ENCODE data around the gene HAS3.
A peak's percentile ranks its signal among the peaks of the same experiment; 100 is the strongest.
"Not testable (repeated sequence)": the region's sequence is repeated elsewhere in the genome, so short reads cannot be mapped to it uniquely, and the experiment has no call there.

HAS3 gene

GRCh38 chr16:69105501-69106361 lies at the start of gene HAS3:
Gene HAS3 (plus strand): TSS chr16:69105653. CDS start chr16:69109396, 3,743 bp downstream.
- no peaks in the 10 kb centered on the region for H3K9me3 ChIP-seq (ENCODE audit: low read length)
- peaks cover 22% of the 10 kb centered on the region for H3K4me1 ChIP-seq (ENCODE audit: insufficient read depth, low read length)
- H3K4me3 ChIP-seq (ENCODE audit: low read length) = peak within 1 kb of the TSS; percentile 71
- H3K27me3 ChIP-seq (ENCODE audit: insufficient read depth, low read length) = no peaks in the 10 kb centered on the region
- peaks cover 13% of the 10 kb centered on the region for H3K36me3 ChIP-seq (ENCODE audit: insufficient read depth, low read length)
- H2AFZ ChIP-seq (ENCODE audit: low read depth, low read length) = peak within 1 kb of the TSS; percentile 68

GRCh38 chr16:69055980-69056379 lies 49.5 kb upstream of the HAS3 start:
- H2AFZ ChIP-seq (ENCODE audit: low read depth, low read length) = no peak overlapping the region
- no peaks in the 10 kb centered on the region for H3K27me3 ChIP-seq (ENCODE audit: insufficient read depth, low read length)
- H3K36me3 ChIP-seq (ENCODE audit: insufficient read depth, low read length) = no peaks in the 10 kb centered on the region
- H3K4me3 ChIP-seq (ENCODE audit: low read length) = no peak overlapping the region
- H3K9me3 ChIP-seq (ENCODE audit: low read length) = no peaks in the 10 kb centered on the region
- H3K4me1 ChIP-seq (ENCODE audit: insufficient read depth, low read length) = no peaks in the 10 kb centered on the region

GRCh38 chr16:69056421-69056820 lies 49.0 kb upstream of the HAS3 start:
- Histone ChIP-seq H3K4me1 (ENCODE audit: insufficient read depth, low read length) (no peaks in the 10 kb centered on the region), H3K9me3 (ENCODE audit: low read length) (no peaks in the 10 kb centered on the region), H3K27me3 (ENCODE audit: insufficient read depth, low read length) (no peaks in the 10 kb centered on the region), H3K4me3 (ENCODE audit: low read length) (no peak overlapping the region), H2AFZ (ENCODE audit: low read depth, low read length) (no peak overlapping the region), H3K36me3 (ENCODE audit: insufficient read depth, low read length) (no peaks in the 10 kb centered on the region)

GRCh38 chr16:69057400-69058378 lies 47.8 kb upstream of the HAS3 start:
- no peaks in the 10 kb centered on the region for H3K9me3 ChIP-seq (ENCODE audit: low read length)
- H3K4me1 ChIP-seq (ENCODE audit: insufficient read depth, low read length) = no peaks in the 10 kb centered on the region
- H3K36me3 ChIP-seq (ENCODE audit: insufficient read depth, low read length) = no peaks in the 10 kb centered on the region
- no peak overlapping the region for H2AFZ ChIP-seq (ENCODE audit: low read depth, low read length)
- H3K4me3 ChIP-seq (ENCODE audit: low read length) = no peak overlapping the region
- no peaks in the 10 kb centered on the region for H3K27me3 ChIP-seq (ENCODE audit: insufficient read depth, low read length)

GRCh38 chr16:69063491-69063890 lies 42.0 kb upstream of the HAS3 start:
- peaks cover 14% of the 10 kb centered on the region for H3K4me1 ChIP-seq (ENCODE audit: insufficient read depth, low read length)
- not testable (repeated sequence) for H3K27me3 ChIP-seq (ENCODE audit: insufficient read depth, low read length); H2AFZ ChIP-seq (ENCODE audit: low read depth, low read length); H3K9me3 ChIP-seq (ENCODE audit: low read length); H3K36me3 ChIP-seq (ENCODE audit: insufficient read depth, low read length); H3K4me3 ChIP-seq (ENCODE audit: low read length)

GRCh38 chr16:69064124-69064763 lies 41.2 kb upstream of the HAS3 start:
- Histone ChIP-seq H3K9me3 (ENCODE audit: low read length) (no peaks in the 10 kb centered on the region), H3K4me3 (ENCODE audit: low read length) (no peak overlapping the region), H3K4me1 (ENCODE audit: insufficient read depth, low read length) (peaks cover 14% of the 10 kb centered on the region), H3K27me3 (ENCODE audit: insufficient read depth, low read length) (no peaks in the 10 kb centered on the region), H3K36me3 (ENCODE audit: insufficient read depth, low read length) (no peaks in the 10 kb centered on the region), H2AFZ (ENCODE audit: low read depth, low read length) (no peak overlapping the region)

GRCh38 chr16:69064764-69065313 lies 40.6 kb upstream of the HAS3 start:
- Histone ChIP-seq H3K4me3 (ENCODE audit: low read length) (no peak overlapping the region), H3K27me3 (ENCODE audit: insufficient read depth, low read length) (no peaks in the 10 kb centered on the region), H3K4me1 (ENCODE audit: insufficient read depth, low read length) (peaks cover 14% of the 10 kb centered on the region), H2AFZ (ENCODE audit: low read depth, low read length) (no peak overlapping the region), H3K36me3 (ENCODE audit: insufficient read depth, low read length) (no peaks in the 10 kb centered on the region), H3K9me3 (ENCODE audit: low read length) (no peaks in the 10 kb centered on the region)

GRCh38 chr16:69069504-69069903 lies 35.9 kb upstream of the HAS3 start:
- Histone ChIP-seq H3K4me1 (ENCODE audit: insufficient read depth, low read length) (peaks cover 22% of the 10 kb centered on the region), H3K9me3 (ENCODE audit: low read length) (no peaks in the 10 kb centered on the region), H2AFZ (ENCODE audit: low read depth, low read length) (no peak overlapping the region), H3K27me3 (ENCODE audit: insufficient read depth, low read length) (no peaks in the 10 kb centered on the region), H3K36me3 (ENCODE audit: insufficient read depth, low read length) (no peaks in the 10 kb centered on the region), H3K4me3 (ENCODE audit: low read length) (no peak overlapping the region)

GRCh38 chr16:69071036-69071435 lies 34.4 kb upstream of the HAS3 start:
- no peak overlapping the region for H2AFZ ChIP-seq (ENCODE audit: low read depth, low read length)
- no peaks in the 10 kb centered on the region for H3K36me3 ChIP-seq (ENCODE audit: insufficient read depth, low read length)
- H3K4me3 ChIP-seq (ENCODE audit: low read length) = no peak overlapping the region
- H3K4me1 ChIP-seq (ENCODE audit: insufficient read depth, low read length) = peaks cover 8% of the 10 kb centered on the region
- H3K9me3 ChIP-seq (ENCODE audit: low read length) = no peaks in the 10 kb centered on the region
- no peaks in the 10 kb centered on the region for H3K27me3 ChIP-seq (ENCODE audit: insufficient read depth, low read length)

GRCh38 chr16:69072640-69072974 lies 32.8 kb upstream of the HAS3 start:
- peaks cover 8% of the 10 kb centered on the region for H3K4me1 ChIP-seq (ENCODE audit: insufficient read depth, low read length)
- H3K27me3 ChIP-seq (ENCODE audit: insufficient read depth, low read length) = no peaks in the 10 kb centered on the region
- no peak overlapping the region for H3K4me3 ChIP-seq (ENCODE audit: low read length)
- H2AFZ ChIP-seq (ENCODE audit: low read depth, low read length) = no peak overlapping the region
- H3K9me3 ChIP-seq (ENCODE audit: low read length) = no peaks in the 10 kb centered on the region
- H3K36me3 ChIP-seq (ENCODE audit: insufficient read depth, low read length) = no peaks in the 10 kb centered on the region

- peaks cover 13% of the 10 kb centered on the region for H3K4me1 ChIP-seq (ENCODE audit: insufficient read depth, low read length)
- H2AFZ ChIP-seq (ENCODE audit: low read depth, low read length) = no peak overlapping the region
- H3K9me3 ChIP-seq (ENCODE audit: low read length) = no peaks in the 10 kb centered on the region
Measured at GRCh38 chr16:69073181-69073702, 32.2 kb upstream of the HAS3 start.

GRCh38 chr16:69077251-69077650 lies 28.2 kb upstream of the HAS3 start:
- Histone ChIP-seq H2AFZ (ENCODE audit: low read depth, low read length) (no peak overlapping the region), H3K4me1 (ENCODE audit: insufficient read depth, low read length) (peaks cover 10% of the 10 kb centered on the region), H3K4me3 (ENCODE audit: low read length) (no peak overlapping the region), H3K9me3 (ENCODE audit: low read length) (no peaks in the 10 kb centered on the region), H3K36me3 (ENCODE audit: insufficient read depth, low read length) (no peaks in the 10 kb centered on the region), H3K27me3 (ENCODE audit: insufficient read depth, low read length) (no peaks in the 10 kb centered on the region)

More at GRCh38 chr16:69073181-69073702, 32.2 kb upstream of the HAS3 start:
- Histone ChIP-seq H3K27me3 (ENCODE audit: insufficient read depth, low read length) (no peaks in the 10 kb centered on the region), H3K4me3 (ENCODE audit: low read length) (no peak overlapping the region), H3K36me3 (ENCODE audit: insufficient read depth, low read length) (no peaks in the 10 kb centered on the region)

Data from neuron (in vitro differentiated cells).